Mesodermal cell (in vitro differentiated cells): ENCODE results near the gene HOGA1.
"Not testable (repeated sequence)": the region's sequence is repeated elsewhere in the genome, so short reads cannot be mapped to it uniquely, and the experiment has no call there.

ENCODE experiments used
- H3K27ac ChIP-seq: 2 replicates; pipeline ENCODE4 v1.7.0; 2013; ENCODE audit warnings: mild to moderate bottlenecking, low read depth, low read length, moderate library complexity; ENCODE audit not compliant: severe bottlenecking
- H3K36me3 ChIP-seq: 2 replicates; pipeline ENCODE4 v1.7.1; 2013; ENCODE audit warnings: mild to moderate bottlenecking, low read length, moderate library complexity; ENCODE audit not compliant: control insufficient read depth, insufficient read depth
- H3K4me1 ChIP-seq: one replicate; pipeline ENCODE4 v1.7.1; 2013; ENCODE audit warnings: mild to moderate bottlenecking, low read length; ENCODE audit not compliant: insufficient read depth, control insufficient read depth, poor library complexity, severe bottlenecking
- H3K4me3 ChIP-seq: 2 replicates; pipeline ENCODE4 v1.7.0; 2013; ENCODE audit warnings: low read length, control low read depth, mild to moderate bottlenecking; ENCODE audit not compliant: insufficient read depth, poor library complexity, severe bottlenecking; ENCODE audit errors: extremely low read depth
- H3K9me3 ChIP-seq: 2 replicates; pipeline ENCODE4 v1.7.1; 2013; ENCODE audit warnings: mild to moderate bottlenecking, low read length, moderate library complexity; ENCODE audit not compliant: control insufficient read depth
- WGBS, 2 experiments: methylation state at CpG; one replicate each; pipeline ENCODE4 v1.1.5; 2013; ENCODE audit warnings: missing lambda C conversion rate in 2 of 2; ENCODE audit not compliant: insufficient coverage in 2 of 2; 5-methylcytosine and 5-hydroxymethylcytosine counted together

Gene HOGA1

GRCh38 chr10:97560731-97561381, 23.3 kb upstream of the HOGA1 start:
- 91 to 93% methylated on average over 13 to 16 of the region's 17 CpGs for WGBS, 2 experiments
- not testable (repeated sequence) for H3K9me3 ChIP-seq, H3K4me1 ChIP-seq, H3K4me3 ChIP-seq, H3K36me3 ChIP-seq, H3K27ac ChIP-seq

GRCh38 chr10:97561386-97562077, 22.7 kb upstream of the HOGA1 start:
- not testable (repeated sequence) for H3K27ac ChIP-seq, H3K9me3 ChIP-seq, H3K4me3 ChIP-seq, H3K4me1 ChIP-seq, H3K36me3 ChIP-seq
- 89 to 95% methylated on average over 6 to 7 of the region's 12 CpGs for WGBS, 2 experiments

- H3K27ac ChIP-seq, H3K4me1 ChIP-seq, H3K9me3 ChIP-seq, H3K36me3 ChIP-seq, H3K4me3 ChIP-seq: not testable (repeated sequence)
- 94 to 100% methylated on average over 3 of the region's 5 CpGs for WGBS, 2 experiments
Measured at GRCh38 chr10:97562329-97562728, 21.9 kb upstream of the HOGA1 start.

- Histone ChIP-seq H3K27ac (no peak overlapping the region), H3K4me3 (no peak overlapping the region), H3K36me3 (peaks cover 3% of the 10 kb centered on the region), H3K4me1 (peaks cover 2% of the 10 kb centered on the region), H3K9me3 (no peaks in the 10 kb centered on the region)
- 98 to 100% methylated on average over 3 to 4 of the region's 4 CpGs for WGBS, 2 experiments
Measured at GRCh38 chr10:97563337-97563736, 20.9 kb upstream of the HOGA1 start.

GRCh38 chr10:97564776-97565175, 19.4 kb upstream of the HOGA1 start:
- no peaks in the 10 kb centered on the region for H3K9me3 ChIP-seq
- H3K4me1 ChIP-seq: peaks cover 2% of the 10 kb centered on the region
- WGBS, 2 experiments: 95 to 96% methylated on average over 3 to 4 of the region's 4 CpGs
- no peak overlapping the region for H3K4me3 ChIP-seq
- no peak overlapping the region for H3K27ac ChIP-seq
- H3K36me3 ChIP-seq: peaks cover 18% of the 10 kb centered on the region

- Histone ChIP-seq H3K27ac (no peak overlapping the region), H3K9me3 (no peaks in the 10 kb centered on the region), H3K4me1 (peaks cover 2% of the 10 kb centered on the region), H3K4me3 (no peak overlapping the region), H3K36me3 (peaks cover 28% of the 10 kb centered on the region)
- 100% methylated on average over 1 of the region's 2 CpGs; no CpG with 5 or more reads in 1 of the 2 experiments for WGBS, 2 experiments
Measured at GRCh38 chr10:97566336-97566996, 17.7 kb upstream of the HOGA1 start.

- no peak overlapping the region for H3K4me3 ChIP-seq
- peaks cover 28% of the 10 kb centered on the region for H3K36me3 ChIP-seq
- H3K9me3 ChIP-seq: no peaks in the 10 kb centered on the region
- WGBS, 2 experiments: 91 to 95% methylated on average over 12 to 14 of the region's 15 CpGs
- H3K4me1 ChIP-seq: peaks cover 6% of the 10 kb centered on the region
- H3K27ac ChIP-seq: no peak overlapping the region
Measured at GRCh38 chr10:97567891-97568290, 16.3 kb upstream of the HOGA1 start.

- WGBS, 2 experiments: 97% methylated on average over 29 to 33 of the region's 33 CpGs
- Histone ChIP-seq H3K4me3 (no peak overlapping the region), H3K36me3 (peaks cover 28% of the 10 kb centered on the region), H3K9me3 (no peaks in the 10 kb centered on the region), H3K4me1 (peaks cover 22% of the 10 kb centered on the region), H3K27ac (no peak overlapping the region)
Measured at GRCh38 chr10:97570146-97570788, 13.9 kb upstream of the HOGA1 start.

GRCh38 chr10:97570789-97571471, 13.3 kb upstream of the HOGA1 start:
- WGBS, 2 experiments: 91 to 96% methylated on average over 3 to 4 of the region's 5 CpGs
- H3K36me3 ChIP-seq: peaks cover 28% of the 10 kb centered on the region
- no peaks in the 10 kb centered on the region for H3K9me3 ChIP-seq
- H3K27ac ChIP-seq: no peak overlapping the region
- H3K4me1 ChIP-seq: peaks cover 22% of the 10 kb centered on the region
- H3K4me3 ChIP-seq: no peak overlapping the region

GRCh38 chr10:97571622-97572021, 12.6 kb upstream of the HOGA1 start:
- 86 to 93% methylated on average over 3 of the region's 3 CpGs for WGBS, 2 experiments
- Histone ChIP-seq H3K4me1 (peaks cover 22% of the 10 kb centered on the region), H3K4me3 (no peak overlapping the region), H3K9me3 (no peaks in the 10 kb centered on the region), H3K36me3 (peaks cover 28% of the 10 kb centered on the region), H3K27ac (no peak overlapping the region)
